ENCODE data around the gene SNX17. TPM values are rescaled to one million over a fixed set of nuclear protein-coding genes. Genes with fewer than 3 reads are reported as not detected.
"Not testable (repeated sequence)": the region's sequence is repeated elsewhere in the genome, so short reads cannot be mapped to it uniquely, and the experiment has no call there.

SNX17 gene
- total RNA-seq, 2 experiments from 2014 or later = 109 to 120 TPM

GRCh38 chr2:27351802-27352598 is 18.4 kb upstream of the SNX17 start:
- H3K4me1 Mint-ChIP-seq = peaks cover 45% of the 10 kb centered on the region
- H3K4me3 Mint-ChIP-seq = no peak overlapping the region
- peak; percentile 19 for DNase-seq
- CTCF ChIA-PET = interaction anchor here (0.8 to 2.1 kb wide), 5 partner anchors 8 to 19 kb away, joined by 3 to 7 read pairs (median 3); partner anchors contain the start of genes EIF2B4 and SNX17
- no peaks in the 10 kb centered on the region for H3K27me3 Mint-ChIP-seq
- peak overlapping the region; percentile 34 for H3K27ac Mint-ChIP-seq
- POLR2A ChIA-PET = no interaction called here
- H3K36me3 Mint-ChIP-seq (ENCODE audit: low read depth) = peaks cover 10% of the 10 kb centered on the region
- no peaks in the 10 kb centered on the region for H3K9me3 Mint-ChIP-seq

GRCh38 chr2:27353386-27353761 is 17.0 kb upstream of the SNX17 start:
- H3K4me3 Mint-ChIP-seq = not testable (repeated sequence)

GRCh38 chr2:27353762-27354596 is 16.4 kb upstream of the SNX17 start:
- H3K4me1 Mint-ChIP-seq = peaks cover 58% of the 10 kb centered on the region

More at GRCh38 chr2:27353386-27353761, 17.0 kb upstream of the SNX17 start:
- CTCF ChIA-PET = interaction anchor here (0.6 to 2.1 kb wide), 3 partner anchors 9 to 16 kb away, joined by 4 to 8 read pairs (median 7); partner anchors contain the start of genes EIF2B4 and SNX17
- H3K27me3 Mint-ChIP-seq; POLR2A ChIA-PET; DNase-seq; H3K36me3 Mint-ChIP-seq (ENCODE audit: low read depth); H3K9me3 Mint-ChIP-seq; H3K27ac Mint-ChIP-seq: not testable (repeated sequence)
- peaks cover 54% of the 10 kb centered on the region for H3K4me1 Mint-ChIP-seq

GRCh38 chr2:27354597-27354927 is 15.9 kb upstream of the SNX17 start:
- ChIA-PET POLR2A (interaction anchor here (0.6 kb wide), 1 partner anchor 11 kb away, joined by 3 read pairs; no protein-coding TSS in a partner anchor), CTCF (interaction anchor here (0.7 to 1.5 kb wide), 3 partner anchors 10 to 30 kb away, joined by 3 to 8 read pairs (median 3); no protein-coding TSS in a partner anchor)
- DNase-seq = no peak
- Mint-ChIP-seq H3K4me3 (peak overlapping the region; percentile 94), H3K27ac (no peak overlapping the region), H3K9me3 (no peaks in the 10 kb centered on the region), H3K36me3 (ENCODE audit: low read depth) (peaks cover 5% of the 10 kb centered on the region), H3K4me1 (peaks cover 58% of the 10 kb centered on the region), H3K27me3 (no peaks in the 10 kb centered on the region)

More at GRCh38 chr2:27353762-27354596, 16.4 kb upstream of the SNX17 start:
- no peak for DNase-seq
- ChIA-PET CTCF (interaction anchor here (0.6 to 2.1 kb wide), 4 partner anchors 10 to 16 kb away, joined by 3 to 8 read pairs (median 6); partner anchors contain the start of genes EIF2B4 and SNX17), POLR2A (interaction anchor here (0.6 kb wide), 1 partner anchor 10 kb away, joined by 3 read pairs; no protein-coding TSS in a partner anchor)
- Mint-ChIP-seq H3K27ac (no peak overlapping the region), H3K9me3 (no peaks in the 10 kb centered on the region), H3K36me3 (ENCODE audit: low read depth) (peaks cover 7% of the 10 kb centered on the region), H3K4me3 (peak overlapping the region; percentile 39), H3K27me3 (no peaks in the 10 kb centered on the region)

- DNase-seq = peak; percentile 64
- Mint-ChIP-seq H3K36me3 (ENCODE audit: low read depth) (peaks cover 2% of the 10 kb centered on the region), H3K4me3 (peak overlapping the region; percentile 94), H3K27me3 (no peaks in the 10 kb centered on the region), H3K27ac (peak overlapping the region; percentile 99), H3K4me1 (peaks cover 54% of the 10 kb centered on the region), H3K9me3 (no peaks in the 10 kb centered on the region)
- ChIA-PET POLR2A (interaction anchor here (0.7 to 1.4 kb wide), 2 partner anchors 14 to 17 kb away, joined by 3 read pairs; partner anchors contain the start of gene EIF2B4), CTCF (interaction anchor here (0.6 to 2.6 kb wide), 4 partner anchors 13 to 328 kb away, joined by 3 to 15 read pairs (median 3); partner anchors contain the start of genes EIF2B4 and NRBP1)
Measured at GRCh38 chr2:27356056-27356381, 14.4 kb upstream of the SNX17 start.

- H3K36me3 Mint-ChIP-seq (ENCODE audit: low read depth) = peaks cover 2% of the 10 kb centered on the region
- POLR2A ChIA-PET = interaction anchor here (0.7 to 1.4 kb wide), 2 partner anchors 13 to 17 kb away, joined by 3 read pairs; partner anchors contain the start of gene EIF2B4
- H3K9me3 Mint-ChIP-seq = no peaks in the 10 kb centered on the region
- peak; percentile 95 for DNase-seq
- H3K4me3 Mint-ChIP-seq = peak within 1 kb of the TSS; percentile 94
- H3K4me1 Mint-ChIP-seq = peaks cover 51% of the 10 kb centered on the region
- H3K27ac Mint-ChIP-seq = peak within 1 kb of the TSS; percentile 99
- CTCF ChIA-PET = interaction anchor here (0.6 to 2.6 kb wide), 6 partner anchors 10 to 327 kb away, joined by 3 to 15 read pairs (median 3); partner anchors contain the start of genes EIF2B4 and NRBP1
- H3K27me3 Mint-ChIP-seq = no peaks in the 10 kb centered on the region
Measured at GRCh38 chr2:27356382-27357181, 13.8 kb upstream of the SNX17 start, which contains the start of gene GTF3C2. TSS of gene GTF3C2 (minus strand) at chr2:27356764. CDS start at chr2:27343554, 13,210 bp downstream.

- no peak overlapping the region for H3K27ac Mint-ChIP-seq
- ChIA-PET CTCF (interaction anchor here (1.0 to 1.7 kb wide), 3 partner anchors 11 to 48 kb away, joined by 3 to 5 read pairs (median 3); no protein-coding TSS in a partner anchor), POLR2A (interaction anchor here (0.7 kb wide), 1 partner anchor 238 kb away, joined by 16 read pairs; no protein-coding TSS in a partner anchor)
- H3K4me1 Mint-ChIP-seq = peaks cover 14% of the 10 kb centered on the region
- H3K4me3 Mint-ChIP-seq = no peak overlapping the region
- no peaks in the 10 kb centered on the region for H3K9me3 Mint-ChIP-seq
- DNase-seq = no peak
- peaks cover 26% of the 10 kb centered on the region for H3K36me3 Mint-ChIP-seq (ENCODE audit: low read depth)
- no peaks in the 10 kb centered on the region for H3K27me3 Mint-ChIP-seq
Measured at GRCh38 chr2:27362678-27363420, 7.6 kb upstream of the SNX17 start.

GRCh38 chr2:27363933-27364332 is 6.5 kb upstream of the SNX17 start:
- H3K27ac Mint-ChIP-seq = no peak overlapping the region
- H3K9me3 Mint-ChIP-seq = no peaks in the 10 kb centered on the region
- ChIA-PET POLR2A (no interaction called here), CTCF (interaction anchor here (1.2 to 1.7 kb wide), 3 partner anchors 13 to 47 kb away, joined by 3 to 5 read pairs (median 3); no protein-coding TSS in a partner anchor)
- no peak overlapping the region for H3K4me3 Mint-ChIP-seq
- DNase-seq = no peak
- peaks cover 30% of the 10 kb centered on the region for H3K36me3 Mint-ChIP-seq (ENCODE audit: low read depth)
- H3K27me3 Mint-ChIP-seq = no peaks in the 10 kb centered on the region
- H3K4me1 Mint-ChIP-seq = peaks cover 14% of the 10 kb centered on the region

- Mint-ChIP-seq H3K36me3 (ENCODE audit: low read depth) (peaks cover 41% of the 10 kb centered on the region), H3K4me3 (peak overlapping the region; percentile 84), H3K27ac (peak overlapping the region; percentile 92), H3K4me1 (peaks cover 45% of the 10 kb centered on the region), H3K9me3 (no peaks in the 10 kb centered on the region), H3K27me3 (no peaks in the 10 kb centered on the region)
- CTCF ChIA-PET = interaction anchor here (0.6 to 2.4 kb wide), 16 partner anchors 9 to 1127 kb away, joined by 3 to 15 read pairs (median 4); partner anchors contain the start of genes GTF3C2 and NRBP1
- no peak for DNase-seq
- POLR2A ChIA-PET = interaction anchor here (0.8 to 0.9 kb wide), 2 partner anchors 13 to 60 kb away, joined by 3 read pairs; partner anchors contain the start of gene GTF3C2
Measured at GRCh38 chr2:27369471-27370025, 868 bp upstream of the SNX17 start.

- ChIA-PET CTCF (interaction anchor here (0.7 to 1.9 kb wide), 9 partner anchors 8 to 313 kb away, joined by 3 to 6 read pairs (median 4); partner anchors contain the start of genes GTF3C2, NRBP1, PPM1G and SLC4A1AP), POLR2A (interaction anchor here (1.5 kb wide), 1 partner anchor 9 kb away, joined by 4 read pairs; no protein-coding TSS in a partner anchor)
- peak overlapping the region; percentile 97 for H3K27ac Mint-ChIP-seq
- no peaks in the 10 kb centered on the region for H3K27me3 Mint-ChIP-seq
- H3K9me3 Mint-ChIP-seq = no peaks in the 10 kb centered on the region
- H3K4me1 Mint-ChIP-seq = peaks cover 45% of the 10 kb centered on the region
- peak overlapping the region; percentile 84 for H3K4me3 Mint-ChIP-seq
- H3K36me3 Mint-ChIP-seq (ENCODE audit: low read depth) = peaks cover 46% of the 10 kb centered on the region
- peak; percentile 31 for DNase-seq
Measured at GRCh38 chr2:27370816-27371620, 602 bp downstream of the SNX17 start.

Measured in activated CD4-positive, alpha-beta T cell treated with anti-CD3 and anti-CD28 coated beads, Interleukin-2, amount 10 ng/mL, durations not matched to agents 7 days and 5 days (primary cell).